MM.1S (cell line): ENCODE data around the gene SLC17A9.

ENCODE experiments used
- EZH2phosphoT487 ChIP-seq: fragments of 300-600 bp; sonication (generic); IDR thresholded peaks from 2 replicates; pipeline ENCODE4 v1.6.1; 2018; ENCODE audit warnings: antibody characterized with exemption, low read length
- TF ChIP-seq, protein P1 (sequence below): fragments of 300-600 bp; sonication (generic); IDR thresholded peaks from 2 replicates; pipeline ENCODE4 v1.5.1; 2016; ENCODE audit warnings: antibody characterized with exemption, low read length, mixed read lengths

DNA sequence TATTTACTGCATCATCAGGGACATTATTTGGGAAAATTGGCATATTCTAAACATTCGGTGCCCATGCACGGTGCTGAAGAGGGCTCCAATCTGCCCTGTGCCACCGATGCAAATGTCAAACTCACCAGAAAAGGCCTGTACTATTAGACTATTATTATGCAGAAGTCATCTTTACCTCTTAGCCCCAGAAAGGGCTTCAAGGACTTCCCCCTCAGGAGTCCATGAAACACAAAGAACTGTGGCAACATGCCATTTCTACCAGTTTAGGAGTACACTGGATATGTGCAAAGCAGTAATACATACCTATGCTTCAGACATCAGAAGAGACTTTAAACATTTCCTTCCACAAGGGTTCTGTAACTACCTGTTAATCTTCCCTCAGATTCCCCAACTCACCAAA lies 34.8 kb upstream of the SLC17A9 start:
- TF ChIP-seq, protein P1, sequence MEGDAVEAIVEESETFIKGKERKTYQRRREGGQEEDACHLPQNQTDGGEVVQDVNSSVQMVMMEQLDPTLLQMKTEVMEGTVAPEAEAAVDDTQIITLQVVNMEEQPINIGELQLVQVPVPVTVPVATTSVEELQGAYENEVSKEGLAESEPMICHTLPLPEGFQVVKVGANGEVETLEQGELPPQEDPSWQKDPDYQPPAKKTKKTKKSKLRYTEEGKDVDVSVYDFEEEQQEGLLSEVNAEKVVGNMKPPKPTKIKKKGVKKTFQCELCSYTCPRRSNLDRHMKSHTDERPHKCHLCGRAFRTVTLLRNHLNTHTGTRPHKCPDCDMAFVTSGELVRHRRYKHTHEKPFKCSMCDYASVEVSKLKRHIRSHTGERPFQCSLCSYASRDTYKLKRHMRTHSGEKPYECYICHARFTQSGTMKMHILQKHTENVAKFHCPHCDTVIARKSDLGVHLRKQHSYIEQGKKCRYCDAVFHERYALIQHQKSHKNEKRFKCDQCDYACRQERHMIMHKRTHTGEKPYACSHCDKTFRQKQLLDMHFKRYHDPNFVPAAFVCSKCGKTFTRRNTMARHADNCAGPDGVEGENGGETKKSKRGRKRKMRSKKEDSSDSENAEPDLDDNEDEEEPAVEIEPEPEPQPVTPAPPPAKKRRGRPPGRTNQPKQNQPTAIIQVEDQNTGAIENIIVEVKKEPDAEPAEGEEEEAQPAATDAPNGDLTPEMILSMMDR, result no peak
- TF ChIP-seq EZH2phosphoT487, result no peak
